ENCODE measurements around the gene SYNPO2.

DNA sequence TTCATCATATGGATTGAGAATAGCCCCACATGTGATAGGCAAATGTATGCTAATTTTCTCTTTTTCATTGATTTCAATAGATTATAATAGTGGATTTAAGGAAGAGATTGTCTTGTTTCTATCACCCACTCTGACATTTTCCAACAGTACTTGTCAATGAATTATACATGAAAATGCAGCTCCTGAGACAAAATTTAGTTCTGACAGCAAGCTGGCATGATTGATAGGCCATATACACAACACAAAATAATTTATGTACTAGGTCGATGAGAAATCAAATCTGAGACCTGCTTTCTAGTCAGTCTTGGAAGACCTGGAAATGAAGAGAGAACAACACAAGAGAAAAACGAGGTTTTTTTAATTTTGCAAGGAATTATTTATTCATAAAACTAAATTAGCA, 129.0 kb downstream of the SYNPO2 start:
- TF ChIP-seq TCF12 (IDR thresholded peaks at IDR 0.05; ENCODE audit: low read depth, low read length) (no peak), EP300 (IDR thresholded peaks at IDR 0.05; ENCODE audit: borderline replicate concordance in 1 of 2, low read depth in 2 of 2, low read length in 2 of 2) (no peak)
- TF ChIP-seq, protein P1, sequence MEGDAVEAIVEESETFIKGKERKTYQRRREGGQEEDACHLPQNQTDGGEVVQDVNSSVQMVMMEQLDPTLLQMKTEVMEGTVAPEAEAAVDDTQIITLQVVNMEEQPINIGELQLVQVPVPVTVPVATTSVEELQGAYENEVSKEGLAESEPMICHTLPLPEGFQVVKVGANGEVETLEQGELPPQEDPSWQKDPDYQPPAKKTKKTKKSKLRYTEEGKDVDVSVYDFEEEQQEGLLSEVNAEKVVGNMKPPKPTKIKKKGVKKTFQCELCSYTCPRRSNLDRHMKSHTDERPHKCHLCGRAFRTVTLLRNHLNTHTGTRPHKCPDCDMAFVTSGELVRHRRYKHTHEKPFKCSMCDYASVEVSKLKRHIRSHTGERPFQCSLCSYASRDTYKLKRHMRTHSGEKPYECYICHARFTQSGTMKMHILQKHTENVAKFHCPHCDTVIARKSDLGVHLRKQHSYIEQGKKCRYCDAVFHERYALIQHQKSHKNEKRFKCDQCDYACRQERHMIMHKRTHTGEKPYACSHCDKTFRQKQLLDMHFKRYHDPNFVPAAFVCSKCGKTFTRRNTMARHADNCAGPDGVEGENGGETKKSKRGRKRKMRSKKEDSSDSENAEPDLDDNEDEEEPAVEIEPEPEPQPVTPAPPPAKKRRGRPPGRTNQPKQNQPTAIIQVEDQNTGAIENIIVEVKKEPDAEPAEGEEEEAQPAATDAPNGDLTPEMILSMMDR (IDR thresholded peaks at IDR 0.05; ENCODE audit: control extremely low read depth in 1 of 3, insufficient read depth in 1 of 3, low read depth in 1 of 3, low read length in 3 of 3): no peak
- TF ChIP-seq, protein P2, sequence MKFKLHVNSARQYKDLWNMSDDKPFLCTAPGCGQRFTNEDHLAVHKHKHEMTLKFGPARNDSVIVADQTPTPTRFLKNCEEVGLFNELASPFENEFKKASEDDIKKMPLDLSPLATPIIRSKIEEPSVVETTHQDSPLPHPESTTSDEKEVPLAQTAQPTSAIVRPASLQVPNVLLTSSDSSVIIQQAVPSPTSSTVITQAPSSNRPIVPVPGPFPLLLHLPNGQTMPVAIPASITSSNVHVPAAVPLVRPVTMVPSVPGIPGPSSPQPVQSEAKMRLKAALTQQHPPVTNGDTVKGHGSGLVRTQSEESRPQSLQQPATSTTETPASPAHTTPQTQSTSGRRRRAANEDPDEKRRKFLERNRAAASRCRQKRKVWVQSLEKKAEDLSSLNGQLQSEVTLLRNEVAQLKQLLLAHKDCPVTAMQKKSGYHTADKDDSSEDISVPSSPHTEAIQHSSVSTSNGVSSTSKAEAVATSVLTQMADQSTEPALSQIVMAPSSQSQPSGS (IDR thresholded peaks at IDR 0.05; ENCODE audit: low read length): no peak

Data from H1 (cell line).